Naive thymus-derived CD4-positive, alpha-beta T cell (primary cell): ENCODE measurements around the gene DOCK9. TPM values are rescaled to one million over a fixed set of nuclear protein-coding genes. Genes with fewer than 3 reads are reported as not detected.

ENCODE experiments used
- ATAC-seq: fragments of 150-1000 bp; cut with Tn5 transposase; 2 replicates; pipeline ENCODE4 v1.10.0; 2021; ENCODE audit warnings: mild to moderate bottlenecking, moderate library complexity
- CTCF ChIA-PET: fragments of 350-600 bp; sonication (Branson Sonifier 250); formaldehyde crosslinking; loops from one replicate; lab custom pipeline; 2021; ENCODE audit warnings: antibody characterized with exemption; lab: Charles Lee
- POLR2A ChIA-PET: fragments of 350-600 bp; sonication (Branson Sonifier 250); formaldehyde crosslinking; loops from one replicate; lab custom pipeline; 2021; ENCODE audit warnings: antibody characterized with exemption, inconsistent platforms; lab: Charles Lee
- DNase-seq, 9 donors: peaks; one replicate each; pipeline versions ENCODE4 v3.0.0 to v3.0.0-alpha.2; 2020 to 2022; ENCODE audit warnings: mixed read lengths in 1 of 9
- H3K27ac ChIP-seq: one replicate; pipeline ENCODE4 v1.7.0; 2013; ENCODE audit warnings: mild to moderate bottlenecking, low read depth, low read length, moderate library complexity
- H3K27me3 ChIP-seq, 2 donors: one replicate each; pipeline ENCODE4 v1.7.0; 2013; ENCODE audit warnings: low read length in 2 of 2, mild to moderate bottlenecking in 2 of 2, moderate library complexity in 2 of 2; ENCODE audit not compliant: control insufficient read depth in 2 of 2, insufficient read depth in 2 of 2
- H3K36me3 ChIP-seq, 3 experiments: 1 replicate in 2 of 3; 2 replicates in 1 of 3; pipeline ENCODE4 v1.7.0; 2013; ENCODE audit warnings: low read length in 3 of 3, mild to moderate bottlenecking in 3 of 3, moderate library complexity in 1 of 3; ENCODE audit not compliant: insufficient read depth in 3 of 3, control insufficient read depth in 2 of 3
- H3K4me1 ChIP-seq, 2 donors: one replicate each; pipeline ENCODE4 v1.7.0; 2013; ENCODE audit warnings: low read length in 2 of 2, mild to moderate bottlenecking in 2 of 2, moderate library complexity in 1 of 2; ENCODE audit not compliant: control insufficient read depth in 2 of 2, insufficient read depth in 2 of 2
- H3K4me3 ChIP-seq: 2 replicates; pipeline ENCODE4 v1.7.0; 2013; ENCODE audit warnings: mild to moderate bottlenecking, low read length
- H3K9me3 ChIP-seq, 3 experiments: 1 replicate in 2 of 3; 2 replicates in 1 of 3; pipeline ENCODE4 v1.7.0; 2013; ENCODE audit warnings: low read length in 3 of 3; ENCODE audit not compliant: control insufficient read depth in 2 of 3
- H3K27ac Mint-ChIP-seq, 9 donors: one replicate each; pipeline ENCODE4 v1.8.0; 2020 to 2022; ENCODE audit warnings: mixed read lengths in 9 of 9, mild to moderate bottlenecking in 8 of 9, moderate library complexity in 5 of 9, inconsistent platforms in 2 of 9
- H3K27me3 Mint-ChIP-seq, 5 donors: one replicate each; pipeline ENCODE4 v1.8.0; 2021 to 2022; ENCODE audit warnings: mixed read lengths in 5 of 5, mild to moderate bottlenecking in 1 of 5
- H3K36me3 Mint-ChIP-seq, 5 donors: one replicate each; pipeline ENCODE4 v1.8.0; 2020 to 2022; ENCODE audit warnings: mixed read lengths in 5 of 5, mild to moderate bottlenecking in 3 of 5, inconsistent platforms in 1 of 5
- H3K4me1 Mint-ChIP-seq, 7 donors: one replicate each; pipeline ENCODE4 v1.8.0; 2020 to 2022; ENCODE audit warnings: mixed read lengths in 7 of 7, mild to moderate bottlenecking in 3 of 7, inconsistent platforms in 1 of 7
- H3K4me3 Mint-ChIP-seq, 10 donors: one replicate each; pipeline ENCODE4 v1.8.0; 2020 to 2022; ENCODE audit warnings: mild to moderate bottlenecking in 10 of 10, mixed read lengths in 10 of 10, moderate library complexity in 6 of 10, inconsistent platforms in 2 of 10
- H3K9me3 Mint-ChIP-seq, 11 donors: one replicate each; pipeline ENCODE4 v1.8.0; 2020 to 2022; ENCODE audit warnings: mixed read lengths in 11 of 11, mild to moderate bottlenecking in 4 of 11, inconsistent platforms in 1 of 11, moderate library complexity in 1 of 11
- intact Hi-C, 2 donors: fragments of 100-400 bp; cut with micrococcal nuclease; formaldehyde crosslinking; loops; one replicate each; pipeline ENCODE4 v1.15.1; 2023
- polyA plus RNA-seq, 2 donors: library from polyadenylated mRNA; unstranded; fragments of 300-500 nt; fragmentation: Illumina TruSeq; gene quantifications; one replicate each; pipeline ENCODE4 v1.2.3, GENCODE V29; 2021
- total RNA-seq, 6 experiments: library from RNA in 5 of 6; stranded (reverse) in 5 of 6; gene quantifications; 1 replicate in 5 of 6; 2 replicates in 1 of 6; pipeline ENCODE4 v1.2.3 and lab custom pipeline; 2021 to 2026

DOCK9 gene
- total and polyA plus RNA-seq, 7 experiments from 2014 or later, result 22.2 to 214 (median 122) TPM

DNA sequence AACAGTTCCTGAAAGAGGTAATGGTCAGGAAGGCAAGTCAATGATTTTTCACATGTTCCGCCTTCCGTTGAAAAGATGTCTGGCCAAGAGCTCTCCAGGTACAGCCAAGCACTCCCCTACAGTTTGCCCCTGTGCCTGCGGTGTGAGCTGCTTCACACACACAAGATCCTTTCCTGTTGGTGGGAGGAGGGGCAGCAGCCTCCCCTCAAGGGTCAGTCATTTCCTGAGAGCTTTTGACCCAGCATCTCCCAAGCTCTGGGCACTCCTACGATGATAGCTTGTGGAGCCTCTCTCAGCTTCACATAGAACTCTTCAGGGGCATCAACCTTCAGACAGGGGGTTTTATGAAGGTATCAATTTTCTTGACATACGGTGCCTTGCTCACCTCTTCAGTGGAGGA, 86.9 kb downstream of the DOCK9 start:
- Mint-ChIP-seq H3K4me3 (no peak overlapping the region), H3K36me3 (peaks cover 10 to 49% (median 32%) of the 10 kb centered on the region in 5 donors), H3K27me3 (no peaks in the 10 kb centered on the region), H3K27ac (peak overlapping the region in 1 of 9 donors; percentile 44), H3K4me1 (peaks cover 0 to 17% (median 3%) of the 10 kb centered on the region in 7 donors), H3K9me3 (no peaks in the 10 kb centered on the region)
- Histone ChIP-seq H3K27me3 (no peaks in the 10 kb centered on the region), H3K36me3 (peaks cover 0 to 35% (median 15%) of the 10 kb centered on the region in 3 experiments), H3K4me3 (no peak overlapping the region), H3K27ac (no peak overlapping the region), H3K4me1 (no peaks in the 10 kb centered on the region), H3K9me3 (no peaks in the 10 kb centered on the region)
- intact Hi-C loops, result loop anchor here in 1 of 2 donors (5.0 kb wide), 1 partner anchor 141 kb away; no protein-coding TSS in a partner anchor
- ATAC-seq (no peak), DNase-seq (no peak)
- ChIA-PET POLR2A (no interaction called here), CTCF (no interaction called here)

DNA sequence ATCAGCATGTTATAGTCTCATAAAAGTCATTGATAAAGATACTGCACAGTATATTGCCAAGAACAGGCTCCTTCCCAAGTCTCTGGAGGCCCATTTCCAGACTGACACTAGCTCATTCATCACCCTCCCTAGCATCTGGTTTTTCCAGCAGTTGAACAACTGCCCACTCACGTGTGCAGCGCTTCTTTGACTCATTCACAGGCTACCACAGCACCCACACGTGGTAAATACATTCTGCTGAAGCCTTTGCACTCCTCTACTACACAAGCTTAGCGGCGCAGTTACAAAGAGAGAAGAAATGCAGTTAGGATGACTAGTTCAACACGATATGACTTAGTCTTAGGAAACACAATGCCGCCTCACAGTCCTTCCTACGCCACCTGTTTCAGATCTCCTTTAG, 87.7 kb downstream of the DOCK9 start:
- Mint-ChIP-seq H3K4me3 (no peak overlapping the region), H3K36me3 (peaks cover 10 to 54% (median 36%) of the 10 kb centered on the region in 5 donors), H3K4me1 (peaks cover 0 to 17% (median 3%) of the 10 kb centered on the region in 7 donors), H3K9me3 (no peaks in the 10 kb centered on the region), H3K27me3 (no peaks in the 10 kb centered on the region), H3K27ac (peak overlapping the region in 6 of 9 donors; percentile 9 to 60 (median 42))
- H3K27ac ChIP-seq, result no peak overlapping the region
- DNase-seq, result peak in 1 of 9 donors; percentile 56
- no peaks in the 10 kb centered on the region for H3K9me3 ChIP-seq
- no peak overlapping the region for H3K4me3 ChIP-seq
- H3K36me3 ChIP-seq, result peaks cover 0 to 39% (median 15%) of the 10 kb centered on the region in 3 experiments
- POLR2A ChIA-PET, result no interaction called here
- no peak for ATAC-seq
- intact Hi-C loops, result loop anchor here in 1 of 2 donors (5.0 kb wide), 1 partner anchor 142 kb away; no protein-coding TSS in a partner anchor
- CTCF ChIA-PET, result interaction anchor here (0.8 to 1.7 kb wide), 3 partner anchors 10 to 154 kb away, joined by 3 to 4 read pairs (median 4); no protein-coding TSS in a partner anchor
- H3K27me3 ChIP-seq, result no peaks in the 10 kb centered on the region
- H3K4me1 ChIP-seq, result no peaks in the 10 kb centered on the region

- Histone ChIP-seq H3K4me1 (no peaks in the 10 kb centered on the region), H3K36me3 (peaks cover 0 to 46% (median 20%) of the 10 kb centered on the region in 3 experiments), H3K4me3 (no peak overlapping the region), H3K27ac (no peak overlapping the region), H3K9me3 (no peaks in the 10 kb centered on the region), H3K27me3 (no peaks in the 10 kb centered on the region)
- H3K27ac Mint-ChIP-seq, result peak overlapping the region in 4 of 9 donors; percentile 3 to 70 (median 32)
- ChIA-PET POLR2A (no interaction called here), CTCF (interaction anchor here (0.8 to 1.7 kb wide), 3 partner anchors 11 to 154 kb away, joined by 3 to 4 read pairs (median 4); no protein-coding TSS in a partner anchor)
- no peaks in the 10 kb centered on the region for H3K27me3 Mint-ChIP-seq
- DNase-seq, result no peak
- H3K9me3 Mint-ChIP-seq, result no peaks in the 10 kb centered on the region
- peaks cover 0 to 17% (median 3%) of the 10 kb centered on the region in 7 donors for H3K4me1 Mint-ChIP-seq
- no peak overlapping the region for H3K4me3 Mint-ChIP-seq
- H3K36me3 Mint-ChIP-seq, result peaks cover 10 to 58% (median 38%) of the 10 kb centered on the region in 5 donors
- no peak for ATAC-seq
- intact Hi-C loops, result loop anchor here in 1 of 2 donors (5.0 kb wide), 2 partner anchors 143 to 188 kb away; no protein-coding TSS in a partner anchor
Observed at GRCh38 chr13:98889419-98890085, 88.3 kb downstream of the DOCK9 start.

DNA sequence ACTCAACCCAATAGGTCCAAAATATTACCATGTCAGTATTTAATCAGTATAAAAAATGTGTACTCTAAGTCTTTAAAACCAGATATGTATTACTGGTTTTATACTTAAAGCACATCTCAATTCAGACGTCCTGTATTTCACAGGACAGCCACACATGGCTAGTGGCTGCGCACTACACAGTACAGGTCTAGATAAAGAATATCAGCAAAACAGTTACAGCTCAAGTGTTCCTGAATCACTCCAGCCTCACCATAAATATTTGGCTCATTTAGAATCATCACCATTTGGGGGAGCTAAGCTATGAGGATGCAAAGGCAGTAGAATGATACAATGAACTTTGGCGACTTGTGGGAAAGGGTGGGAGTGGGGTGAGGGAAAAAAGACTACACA, 89.0 kb downstream of the DOCK9 start:
- no peaks in the 10 kb centered on the region for H3K27me3 Mint-ChIP-seq
- Histone ChIP-seq H3K27ac (no peak overlapping the region), H3K36me3 (peaks cover 3 to 50% (median 23%) of the 10 kb centered on the region in 3 experiments), H3K9me3 (no peaks in the 10 kb centered on the region), H3K4me1 (no peaks in the 10 kb centered on the region), H3K27me3 (no peaks in the 10 kb centered on the region), H3K4me3 (no peak overlapping the region)
- CTCF ChIA-PET, result interaction anchor here (1.7 kb wide), 1 partner anchor 11 kb away, joined by 4 read pairs; no protein-coding TSS in a partner anchor
- POLR2A ChIA-PET, result no interaction called here
- DNase-seq (no peak), ATAC-seq (no peak)
- peaks cover 10 to 65% (median 44%) of the 10 kb centered on the region in 5 donors for H3K36me3 Mint-ChIP-seq
- no peak overlapping the region for H3K27ac Mint-ChIP-seq
- no peak overlapping the region for H3K4me3 Mint-ChIP-seq
- peaks cover 0 to 17% (median 3%) of the 10 kb centered on the region in 7 donors for H3K4me1 Mint-ChIP-seq
- intact Hi-C loops, result loop anchor here in 1 of 2 donors (5.0 kb wide), 1 partner anchor 188 kb away; no protein-coding TSS in a partner anchor
- H3K9me3 Mint-ChIP-seq, result no peaks in the 10 kb centered on the region

- H3K9me3 Mint-ChIP-seq, result no peaks in the 10 kb centered on the region
- no peaks in the 10 kb centered on the region for H3K4me1 ChIP-seq
- H3K4me3 ChIP-seq, result no peak overlapping the region
- H3K27ac Mint-ChIP-seq, result peak overlapping the region in 2 of 9 donors; percentile 1 to 8
- POLR2A ChIA-PET, result no interaction called here
- CTCF ChIA-PET, result interaction anchor here (1.7 kb wide), 1 partner anchor 12 kb away, joined by 4 read pairs; no protein-coding TSS in a partner anchor
- no peak overlapping the region for H3K27ac ChIP-seq
- H3K4me1 Mint-ChIP-seq, result peaks cover 0 to 17% (median 3%) of the 10 kb centered on the region in 7 donors
- intact Hi-C loops, result loop anchor here in 1 of 2 donors (5.0 kb wide), 1 partner anchor 189 kb away; no protein-coding TSS in a partner anchor
- H3K27me3 ChIP-seq, result no peaks in the 10 kb centered on the region
- H3K36me3 ChIP-seq, result peaks cover 6 to 50% (median 18%) of the 10 kb centered on the region in 3 experiments
- no peaks in the 10 kb centered on the region for H3K9me3 ChIP-seq
- peaks cover 10 to 68% (median 43%) of the 10 kb centered on the region in 5 donors for H3K36me3 Mint-ChIP-seq
- H3K27me3 Mint-ChIP-seq, result no peaks in the 10 kb centered on the region
- DNase-seq, result no peak
- no peak for ATAC-seq
- H3K4me3 Mint-ChIP-seq, result no peak overlapping the region
Observed at GRCh38 chr13:98888222-98888889, 89.5 kb downstream of the DOCK9 start.

GRCh38 chr13:98886587-98887230, 91.2 kb downstream of the DOCK9 start:
- peak overlapping the region in 1 of 9 donors; percentile 19 for H3K27ac Mint-ChIP-seq
- no peak overlapping the region for H3K4me3 Mint-ChIP-seq
- Histone ChIP-seq H3K4me1 (no peaks in the 10 kb centered on the region), H3K9me3 (no peaks in the 10 kb centered on the region), H3K27ac (no peak overlapping the region), H3K4me3 (no peak overlapping the region), H3K27me3 (no peaks in the 10 kb centered on the region), H3K36me3 (peaks cover 17 to 57% (median 18%) of the 10 kb centered on the region in 3 experiments)
- H3K9me3 Mint-ChIP-seq, result no peaks in the 10 kb centered on the region
- ChIA-PET CTCF (no interaction called here), POLR2A (no interaction called here)
- H3K27me3 Mint-ChIP-seq, result no peaks in the 10 kb centered on the region
- ATAC-seq (no peak), DNase-seq (no peak)
- H3K36me3 Mint-ChIP-seq, result peaks cover 15 to 70% (median 47%) of the 10 kb centered on the region in 5 donors
- H3K4me1 Mint-ChIP-seq, result peaks cover 0 to 17% (median 0%) of the 10 kb centered on the region in 7 donors
- intact Hi-C loops, result loop anchor here in 1 of 2 donors (5.0 kb wide), 1 partner anchor 191 kb away; no protein-coding TSS in a partner anchor
